Heart left ventricle (tissue), 13 donors: ENCODE results near the gene NECTIN2.

Source experiments
- POLR2A ChIP-seq, 2 donors: fragments of 450-650 bp; IDR thresholded peaks; one replicate each; pipeline ENCODE4 v1.6.1; 2017; ENCODE audit warnings: antibody characterized with exemption in 2 of 2, mild to moderate bottlenecking in 2 of 2, moderate library complexity in 2 of 2
- TF ChIP-seq, protein P1 (sequence below), 12 donors: fragments of 200-600 bp; sonication (generic) in 4 of 12; IDR thresholded peaks; one replicate each; pipeline versions ENCODE4 v1.5.0 to v1.8.0; 2018 to 2022; ENCODE audit warnings: antibody characterized with exemption in 12 of 12, mild to moderate bottlenecking in 5 of 12
- donor health status: ischemic (EF 13 %, LVEDD 7.1; RV severe dilation, severe dysfunction).
- donor health status: DM: no; HTN: yes; CAD: no.
- donor health status: DM: no; HTN: no; CAD: no.
- donor health status: ischemic (EF 25% LVEDD 6.9; RV normal size, moderate dysfunction).
- donor health status: ischemic (EF 25% LVEDD 5.7; RV mildly dilated, moderate dysfunction).
- donor health status: ischemic (EF 35%, LVEDD 5.7; RV mildly dilated, moderate dysfunction).
- donor health status: nonischemic (EF 11% LVEDD 7.7; RV severe dilation, severe dysfunction).
- donor health status: DM: yes; HTN: yes; CAD: no.
- donor health status: PGD.
- donor health status: ischemic (EF 29% LVEDD 5.4; RV normal size, mild dysfunction).
- donor health status: nonischemic (EF 23%, LVEDD 6.1; RV moderate dilation, normal function).

DNA sequence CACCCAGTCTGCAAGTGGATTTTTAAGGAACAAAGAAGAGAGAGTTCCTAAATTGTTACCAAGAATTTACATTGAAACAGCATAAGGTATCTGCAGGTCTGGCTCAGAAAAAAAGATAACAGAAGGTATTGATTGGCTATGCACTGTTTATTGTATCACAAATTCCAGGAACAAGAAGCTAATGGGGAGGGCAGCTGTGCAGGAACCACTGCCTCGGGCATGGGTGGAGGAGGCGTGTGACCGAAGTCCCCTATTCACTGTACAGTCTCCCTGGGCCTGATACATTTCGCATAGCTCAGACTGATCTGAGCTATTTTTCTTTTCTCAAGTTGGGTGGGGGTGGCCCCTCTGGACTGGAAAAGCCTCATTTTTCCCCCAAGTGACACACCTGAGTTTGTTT, 11.7 kb downstream of the NECTIN2 start:
- TF ChIP-seq, protein P1, sequence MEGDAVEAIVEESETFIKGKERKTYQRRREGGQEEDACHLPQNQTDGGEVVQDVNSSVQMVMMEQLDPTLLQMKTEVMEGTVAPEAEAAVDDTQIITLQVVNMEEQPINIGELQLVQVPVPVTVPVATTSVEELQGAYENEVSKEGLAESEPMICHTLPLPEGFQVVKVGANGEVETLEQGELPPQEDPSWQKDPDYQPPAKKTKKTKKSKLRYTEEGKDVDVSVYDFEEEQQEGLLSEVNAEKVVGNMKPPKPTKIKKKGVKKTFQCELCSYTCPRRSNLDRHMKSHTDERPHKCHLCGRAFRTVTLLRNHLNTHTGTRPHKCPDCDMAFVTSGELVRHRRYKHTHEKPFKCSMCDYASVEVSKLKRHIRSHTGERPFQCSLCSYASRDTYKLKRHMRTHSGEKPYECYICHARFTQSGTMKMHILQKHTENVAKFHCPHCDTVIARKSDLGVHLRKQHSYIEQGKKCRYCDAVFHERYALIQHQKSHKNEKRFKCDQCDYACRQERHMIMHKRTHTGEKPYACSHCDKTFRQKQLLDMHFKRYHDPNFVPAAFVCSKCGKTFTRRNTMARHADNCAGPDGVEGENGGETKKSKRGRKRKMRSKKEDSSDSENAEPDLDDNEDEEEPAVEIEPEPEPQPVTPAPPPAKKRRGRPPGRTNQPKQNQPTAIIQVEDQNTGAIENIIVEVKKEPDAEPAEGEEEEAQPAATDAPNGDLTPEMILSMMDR (IDR thresholded peaks at IDR 0.05) = no peak
- no peak for TF ChIP-seq POLR2A (IDR thresholded peaks at IDR 0.05)
